HG03139 (cell line): ENCODE data around the gene ARFIP1.
"Not testable (repeated sequence)": the region's sequence is repeated elsewhere in the genome, so short reads cannot be mapped to it uniquely, and the experiment has no call there.

Source experiments
- ATAC-seq: cut with Tn5 transposase; IDR thresholded peaks from one replicate; pipeline ENCODE4 v1.9.1; 2021; ENCODE audit not compliant: unreplicated experiment

ARFIP1 gene

GRCh38 chr4:152894673-152895072 lies 114.9 kb downstream of the ARFIP1 start:
- no peak for ATAC-seq

GRCh38 chr4:152896811-152897210 lies 117.1 kb downstream of the ARFIP1 start:
- ATAC-seq, result no peak

- not testable (repeated sequence) for ATAC-seq
Measured at GRCh38 chr4:152898133-152898532, 118.4 kb downstream of the ARFIP1 start.

- no peak for ATAC-seq
Measured at GRCh38 chr4:152898606-152899005, 118.9 kb downstream of the ARFIP1 start.

GRCh38 chr4:152900395-152900794 lies 120.6 kb downstream of the ARFIP1 start:
- no peak for ATAC-seq

- no peak for ATAC-seq
Measured at GRCh38 chr4:152901205-152901604, 121.5 kb downstream of the ARFIP1 start.

- no peak for ATAC-seq
Measured at GRCh38 chr4:152903658-152904057, 123.9 kb downstream of the ARFIP1 start.

GRCh38 chr4:152909901-152910300 lies 130.1 kb downstream of the ARFIP1 start:
- ATAC-seq, result no peak

GRCh38 chr4:152910521-152910920 lies 130.8 kb downstream of the ARFIP1 start:
- no peak for ATAC-seq

- ATAC-seq, result no peak
Measured at GRCh38 chr4:152917543-152918395, 138.0 kb downstream of the ARFIP1 start.

- ATAC-seq, result no peak
Measured at GRCh38 chr4:152919826-152920225, 140.1 kb downstream of the ARFIP1 start.

GRCh38 chr4:152920768-152921167 lies 141.0 kb downstream of the ARFIP1 start:
- no peak for ATAC-seq

GRCh38 chr4:152921284-152921683 lies 141.5 kb downstream of the ARFIP1 start:
- no peak for ATAC-seq

- ATAC-seq, result no peak
Measured at GRCh38 chr4:152925851-152926250, 146.1 kb downstream of the ARFIP1 start.

- ATAC-seq, result no peak
Measured at GRCh38 chr4:152926959-152927358, 147.2 kb downstream of the ARFIP1 start.

- no peak for ATAC-seq
Measured at GRCh38 chr4:152927737-152928136, 148.0 kb downstream of the ARFIP1 start.

GRCh38 chr4:152928286-152928685 lies 148.5 kb downstream of the ARFIP1 start:
- ATAC-seq, result no peak

- no peak for ATAC-seq
Measured at GRCh38 chr4:152929888-152930287, 150.1 kb downstream of the ARFIP1 start.

GRCh38 chr4:152935143-152935542 lies 155.4 kb downstream of the ARFIP1 start:
- ATAC-seq, result no peak

GRCh38 chr4:152935631-152936445 lies 156.1 kb downstream of the ARFIP1 start, which contains the start of gene FHDC1:
FHDC1 (plus strand) TSS chr4:152936323; CDS start chr4:152943058, 6,735 bp downstream.
- ATAC-seq, result no peak

GRCh38 chr4:152936446-152937335 lies 156.9 kb downstream of the ARFIP1 start:
- ATAC-seq, result no peak
